SK-N-SH (cell line): ENCODE data around the gene CUL9. TPM values are rescaled to one million over a fixed set of nuclear protein-coding genes. Genes with fewer than 3 reads are reported as not detected.

Experiments
- CTCF ChIA-PET: fragments of 300-600, 350-600 bp; formaldehyde crosslinking; extraction: SDS; loops from one replicate; lab custom pipeline; 2021; lab: Yijun Ruan, JAX
- POLR2A ChIA-PET: fragments of 350-600 bp; sonication (Branson Sonifier 250); formaldehyde crosslinking; extraction: SDS; loops from one replicate; lab custom pipeline; 2020; ENCODE audit warnings: antibody characterized with exemption, inconsistent platforms; lab: Yijun Ruan, JAX
- DNase-seq: peaks from one replicate; pipeline ENCODE4 v3.0.0; 2012
- H2AFZ ChIP-seq: fragments of 200-600 bp; sonication (generic); 2 replicates; pipeline ENCODE4 v1.8.1; 2016; ENCODE audit warnings: antibody characterized with exemption, mild to moderate bottlenecking, low read depth
- H3F3A ChIP-seq: fragments of 200-600 bp; sonication (generic); replicated peaks from 2 replicates; pipeline ENCODE3; 2016; ENCODE audit warnings: antibody characterized with exemption, mild to moderate bottlenecking; ENCODE audit not compliant: insufficient read depth
- H3K27ac ChIP-seq, 2 experiments: fragments of 200-500 bp in 1 of 2; fragments of 200-600 bp in 1 of 2; sonication (Bioruptor generic) in 1 of 2; sonication (generic), shearing (Covaris generic) in 1 of 2; 2 replicates each; pipeline versions ENCODE4 v1.5.1 to v1.6.1; 2014 to 2016; ENCODE audit warnings: low read depth in 2 of 2, inconsistent platforms in 1 of 2, low read length in 1 of 2, mild to moderate bottlenecking in 1 of 2, mixed read lengths in 1 of 2
- H3K27me3 ChIP-seq: fragments of 200-600 bp; sonication (generic), shearing (Covaris generic); 2 replicates; pipeline ENCODE4 v1.6.1; 2016; ENCODE audit warnings: mixed run types; ENCODE audit not compliant: insufficient read depth
- H3K36me3 ChIP-seq, 2 experiments: fragments of 200-500 bp in 1 of 2; fragments of 200-600 bp in 1 of 2; sonication (Bioruptor generic) in 1 of 2; sonication (generic) in 1 of 2; replicated peaks in 1 of 2; 2 replicates each; pipeline versions ENCODE3 to v1.5.1; 2014 to 2016; ENCODE audit warnings: low read length in 1 of 2, mild to moderate bottlenecking in 1 of 2; ENCODE audit not compliant: insufficient read depth in 2 of 2, control insufficient read depth in 1 of 2
- H3K4me1 ChIP-seq, 2 experiments: fragments of 200-500 bp in 1 of 2; fragments of 200-600 bp in 1 of 2; sonication (Bioruptor generic) in 1 of 2; sonication (generic), shearing (Covaris generic) in 1 of 2; 2 replicates each; pipeline versions ENCODE4 v1.5.1 to v1.6.1; 2014 to 2016; ENCODE audit warnings: low read depth in 1 of 2, low read length in 1 of 2, mixed run types in 1 of 2; ENCODE audit not compliant: insufficient read depth in 2 of 2, control insufficient read depth in 1 of 2
- H3K4me2 ChIP-seq: fragments of 200-600 bp; sonication (generic), shearing (Covaris generic); 2 replicates; pipeline ENCODE4 v1.6.1; 2017; ENCODE audit warnings: mixed run types
- H3K4me3 ChIP-seq, 2 experiments: fragments of 200-500 bp in 1 of 2; fragments of 200-600 bp in 1 of 2; sonication (Bioruptor generic) in 1 of 2; sonication (generic), shearing (Covaris generic) in 1 of 2; 2 replicates each; pipeline versions ENCODE4 v1.5.1 to v1.8.1; 2014 to 2016; ENCODE audit warnings: low read depth in 2 of 2, inconsistent platforms in 1 of 2, low read length in 1 of 2, mild to moderate bottlenecking in 1 of 2, mixed read lengths in 1 of 2, moderate library complexity in 1 of 2
- H3K79me2 ChIP-seq: fragments of 200-600 bp; sonication (generic); 2 replicates; pipeline ENCODE4 v1.8.1; 2017; ENCODE audit warnings: mild to moderate bottlenecking; ENCODE audit not compliant: insufficient read depth
- H3K9ac ChIP-seq: fragments of 200-600 bp; sonication (generic); 2 replicates; pipeline ENCODE4 v1.6.1; 2017; ENCODE audit warnings: mixed run types
- H3K9me2 ChIP-seq: fragments of 200-600 bp; sonication (generic); 2 replicates; pipeline ENCODE4 v1.6.1; 2017; ENCODE audit warnings: mixed run types
- H3K9me3 ChIP-seq: fragments of 200-600 bp; sonication (generic); 2 replicates; pipeline ENCODE4 v1.6.1; 2017; ENCODE audit warnings: mixed run types, mild to moderate bottlenecking, moderate library complexity
- H4K20me1 ChIP-seq: fragments of 200-600 bp; sonication (generic); 2 replicates; pipeline ENCODE4 v1.6.1; 2017; ENCODE audit warnings: mild to moderate bottlenecking, mixed run types; ENCODE audit not compliant: insufficient read depth
- CTCF ChIP-seq: fragments of 200-600 bp; sonication (generic); IDR thresholded peaks from 2 replicates; pipeline ENCODE4 v1.6.1; 2017; ENCODE audit warnings: antibody characterized with exemption, mild to moderate bottlenecking, moderate library complexity
- FOXM1 ChIP-seq: IDR thresholded peaks from 2 replicates; pipeline ENCODE4 v1.4.0; 2012; ENCODE audit warnings: low read depth, mild to moderate bottlenecking
- GABPA ChIP-seq: IDR thresholded peaks from 2 replicates; pipeline ENCODE4 v1.4.0; 2012; ENCODE audit warnings: low read depth, mild to moderate bottlenecking
- GATA2 ChIP-seq: sonication (generic); formaldehyde crosslinking; IDR thresholded peaks from 2 replicates; pipeline ENCODE4 v1.5.0; 2020; ENCODE audit warnings: mild to moderate bottlenecking, missing genetic modification reagents
- JUND ChIP-seq: IDR thresholded peaks from 2 replicates; pipeline ENCODE4 v1.4.0; 2012
- MEF2A ChIP-seq: IDR thresholded peaks from 2 replicates; pipeline ENCODE4 v1.4.0; 2012; ENCODE audit warnings: low read depth, borderline replicate concordance
- MXI1 ChIP-seq: IDR thresholded peaks from 2 replicates; pipeline ENCODE4 v1.6.1; 2012; ENCODE audit warnings: mild to moderate bottlenecking, low read depth, low read length, improper control_type of control experiment
- NFIC ChIP-seq: IDR thresholded peaks from 2 replicates; pipeline ENCODE4 v1.4.0; 2012; ENCODE audit warnings: borderline replicate concordance
- NRF1 ChIP-seq: IDR thresholded peaks from 2 replicates; pipeline ENCODE4 v1.6.1; 2012; ENCODE audit warnings: low read depth, mild to moderate bottlenecking, low read length
- RCOR1 ChIP-seq: fragments of 150-350 bp; IDR thresholded peaks from 2 replicates; pipeline ENCODE4 v1.6.1; 2017; ENCODE audit warnings: antibody characterized with exemption, low read length
- RFX5 ChIP-seq: IDR thresholded peaks from 2 replicates; pipeline ENCODE4 v1.6.1; 2012; ENCODE audit warnings: mild to moderate bottlenecking, improper control_type of control experiment, low read length
- RXRA ChIP-seq: IDR thresholded peaks from 2 replicates; pipeline ENCODE4 v1.4.0; 2012; ENCODE audit warnings: low read depth, mild to moderate bottlenecking, borderline replicate concordance
- SIN3A ChIP-seq: IDR thresholded peaks from 2 replicates; pipeline ENCODE4 v1.6.1; 2012; ENCODE audit warnings: low read depth, mild to moderate bottlenecking, low read length, moderate library complexity, borderline replicate concordance
- SMC3 ChIP-seq: IDR thresholded peaks from 2 replicates; pipeline ENCODE4 v1.6.1; 2012; ENCODE audit warnings: low read depth, low read length, improper control_type of control experiment
- TAF1 ChIP-seq: IDR thresholded peaks from 2 replicates; pipeline ENCODE4 v1.6.1; 2012; ENCODE audit warnings: low read depth, mild to moderate bottlenecking, low read length, moderate library complexity, borderline replicate concordance
- TCF12 ChIP-seq: IDR thresholded peaks from 2 replicates; pipeline ENCODE4 v1.4.0; 2012
- USF2 ChIP-seq: fragments of 150-350 bp; IDR thresholded peaks from 2 replicates; pipeline ENCODE4 v1.6.1; 2017; ENCODE audit warnings: antibody characterized with exemption, low read length, low read depth, borderline replicate concordance
- polyA plus RNA-seq, 3 experiments: library from polyadenylated mRNA; depleted of rRNA; stranded (reverse); fragments of >200 nt; gene quantifications; 2 replicates each; pipeline ENCODE4 v1.2.3, GENCODE V29; 2012
- TF ChIP-seq, protein P1 (sequence below): IDR thresholded peaks from 2 replicates; pipeline ENCODE4; 2012
- TF ChIP-seq, protein P2 (sequence below): IDR thresholded peaks from 2 replicates; pipeline ENCODE4 v1.4.0; 2012; ENCODE audit warnings: low read depth, borderline replicate concordance
- TF ChIP-seq, protein P3 (sequence below): IDR thresholded peaks from 2 replicates; pipeline ENCODE4 v1.6.1; 2012; ENCODE audit warnings: mild to moderate bottlenecking, low read depth, low read length, moderate library complexity

CUL9 gene
- polyA plus RNA-seq, 1 of the 3 experiments (the other 2 are of a cell fraction): 37.7 TPM

GRCh38 chr6:43163899-43164298 lies 18.1 kb upstream of the CUL9 start:
- ChIA-PET CTCF (interaction anchor here (1.1 to 1.7 kb wide), 2 partner anchors 20 to 99 kb away, joined by 3 to 7 read pairs; no protein-coding TSS in a partner anchor), POLR2A (no interaction called here)
- H3K36me3 ChIP-seq: peaks cover 13% of the 10 kb centered on the region in 2 experiments

More at GRCh38 chr6:43163899-43164298, 18.1 kb upstream of the CUL9 start:
- Histone ChIP-seq H3F3A (peaks cover 9% of the 10 kb centered on the region), H2AFZ (no peak overlapping the region), H3K27ac (no peak overlapping the region), H3K4me3 (no peak overlapping the region), H4K20me1 (no peaks in the 10 kb centered on the region), H3K79me2 (no peaks in the 10 kb centered on the region), H3K9ac (no peak overlapping the region), H3K4me2 (no peak overlapping the region), H3K27me3 (no peaks in the 10 kb centered on the region), H3K9me2 (no peaks in the 10 kb centered on the region), H3K9me3 (no peaks in the 10 kb centered on the region), H3K4me1 (peaks cover 0 to 6% of the 10 kb centered on the region in 2 experiments; a peak in 1 of 4 replicates)
- TF ChIP-seq NRF1 (no peak), MXI1 (no peak), RCOR1 (no peak), JUND (no peak), GABPA (no peak), GATA2 (CRISPR knock-in tag) (no peak), TCF12 (no peak), FOXM1 (no peak), RXRA (no peak), SIN3A (no peak), CTCF (no peak), USF2 (no peak), NFIC (no peak), SMC3 (no peak), MEF2A (no peak), TAF1 (no peak), RFX5 (no peak)
- TF ChIP-seq, protein P1, sequence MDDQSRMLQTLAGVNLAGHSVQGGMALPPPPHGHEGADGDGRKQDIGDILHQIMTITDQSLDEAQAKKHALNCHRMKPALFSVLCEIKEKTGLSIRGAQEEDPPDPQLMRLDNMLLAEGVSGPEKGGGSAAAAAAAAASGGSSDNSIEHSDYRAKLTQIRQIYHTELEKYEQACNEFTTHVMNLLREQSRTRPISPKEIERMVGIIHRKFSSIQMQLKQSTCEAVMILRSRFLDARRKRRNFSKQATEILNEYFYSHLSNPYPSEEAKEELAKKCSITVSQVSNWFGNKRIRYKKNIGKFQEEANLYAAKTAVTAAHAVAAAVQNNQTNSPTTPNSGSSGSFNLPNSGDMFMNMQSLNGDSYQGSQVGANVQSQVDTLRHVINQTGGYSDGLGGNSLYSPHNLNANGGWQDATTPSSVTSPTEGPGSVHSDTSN: no peak
- TF ChIP-seq, protein P2, sequence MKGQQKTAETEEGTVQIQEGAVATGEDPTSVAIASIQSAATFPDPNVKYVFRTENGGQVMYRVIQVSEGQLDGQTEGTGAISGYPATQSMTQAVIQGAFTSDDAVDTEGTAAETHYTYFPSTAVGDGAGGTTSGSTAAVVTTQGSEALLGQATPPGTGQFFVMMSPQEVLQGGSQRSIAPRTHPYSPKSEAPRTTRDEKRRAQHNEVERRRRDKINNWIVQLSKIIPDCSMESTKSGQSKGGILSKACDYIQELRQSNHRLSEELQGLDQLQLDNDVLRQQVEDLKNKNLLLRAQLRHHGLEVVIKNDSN: no peak
- TF ChIP-seq, protein P3, sequence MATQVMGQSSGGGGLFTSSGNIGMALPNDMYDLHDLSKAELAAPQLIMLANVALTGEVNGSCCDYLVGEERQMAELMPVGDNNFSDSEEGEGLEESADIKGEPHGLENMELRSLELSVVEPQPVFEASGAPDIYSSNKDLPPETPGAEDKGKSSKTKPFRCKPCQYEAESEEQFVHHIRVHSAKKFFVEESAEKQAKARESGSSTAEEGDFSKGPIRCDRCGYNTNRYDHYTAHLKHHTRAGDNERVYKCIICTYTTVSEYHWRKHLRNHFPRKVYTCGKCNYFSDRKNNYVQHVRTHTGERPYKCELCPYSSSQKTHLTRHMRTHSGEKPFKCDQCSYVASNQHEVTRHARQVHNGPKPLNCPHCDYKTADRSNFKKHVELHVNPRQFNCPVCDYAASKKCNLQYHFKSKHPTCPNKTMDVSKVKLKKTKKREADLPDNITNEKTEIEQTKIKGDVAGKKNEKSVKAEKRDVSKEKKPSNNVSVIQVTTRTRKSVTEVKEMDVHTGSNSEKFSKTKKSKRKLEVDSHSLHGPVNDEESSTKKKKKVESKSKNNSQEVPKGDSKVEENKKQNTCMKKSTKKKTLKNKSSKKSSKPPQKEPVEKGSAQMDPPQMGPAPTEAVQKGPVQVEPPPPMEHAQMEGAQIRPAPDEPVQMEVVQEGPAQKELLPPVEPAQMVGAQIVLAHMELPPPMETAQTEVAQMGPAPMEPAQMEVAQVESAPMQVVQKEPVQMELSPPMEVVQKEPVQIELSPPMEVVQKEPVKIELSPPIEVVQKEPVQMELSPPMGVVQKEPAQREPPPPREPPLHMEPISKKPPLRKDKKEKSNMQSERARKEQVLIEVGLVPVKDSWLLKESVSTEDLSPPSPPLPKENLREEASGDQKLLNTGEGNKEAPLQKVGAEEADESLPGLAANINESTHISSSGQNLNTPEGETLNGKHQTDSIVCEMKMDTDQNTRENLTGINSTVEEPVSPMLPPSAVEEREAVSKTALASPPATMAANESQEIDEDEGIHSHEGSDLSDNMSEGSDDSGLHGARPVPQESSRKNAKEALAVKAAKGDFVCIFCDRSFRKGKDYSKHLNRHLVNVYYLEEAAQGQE: no peak
- no peak for DNase-seq
